Left ventricle myocardium inferior (tissue), 1 donor: ENCODE data around the gene ATXN1. TPM values are rescaled to one million over a fixed set of nuclear protein-coding genes. Genes with fewer than 3 reads are reported as not detected.
"Not testable (repeated sequence)": the region's sequence is repeated elsewhere in the genome, so short reads cannot be mapped to it uniquely, and the experiment has no call there.

ENCODE experiments used
- DNase-seq: peaks from one replicate; pipeline ENCODE4 v3.0.0-alpha.2; 2020
- H3K27ac ChIP-seq: fragments of 200-600 bp; replicated peaks from 2 replicates; pipeline ENCODE4 v1.8.0; 2021
- H3K27me3 ChIP-seq: fragments of 200-600 bp; 2 replicates; pipeline ENCODE4 v1.8.0; 2021; ENCODE audit warnings: low read depth
- H3K36me3 ChIP-seq: fragments of 200-600 bp; 2 replicates; pipeline ENCODE4 v1.8.0; 2021
- H3K4me1 ChIP-seq: fragments of 200-600 bp; 2 replicates; pipeline ENCODE4 v1.8.0; 2021
- H3K4me3 ChIP-seq: fragments of 200-600 bp; 2 replicates; pipeline ENCODE4 v1.8.0; 2021; ENCODE audit warnings: mild to moderate bottlenecking, moderate library complexity
- H3K9me3 ChIP-seq: fragments of 200-600 bp; replicated peaks from 2 replicates; pipeline ENCODE4 v1.8.0; 2021
- intact Hi-C: fragments of 100-400 bp; cut with micrococcal nuclease; formaldehyde crosslinking; loops from one replicate; pipeline ENCODE4 v1.11.0; 2022
- total RNA-seq: library from RNA; stranded (reverse); fragmentation: NEBNext Ultra II Directional; extraction: Animal tissue kit (Norgen Biotek cat#: 25700); gene quantifications from one replicate; pipeline ENCODE4 v1.2.1, GENCODE V29; 2021
- TF ChIP-seq, protein P1 (sequence below): fragments of 200-600 bp; IDR thresholded peaks from 2 replicates; pipeline ENCODE4 v1.8.0; 2021; ENCODE audit warnings: antibody characterized with exemption, mild to moderate bottlenecking, borderline replicate concordance
- donor health status: DM: no; HTN: yes; CAD: no; lungs with severe emphysema.

ATXN1 gene
- total RNA-seq, 1 donor from 2014 or later: 41.5 TPM

DNA sequence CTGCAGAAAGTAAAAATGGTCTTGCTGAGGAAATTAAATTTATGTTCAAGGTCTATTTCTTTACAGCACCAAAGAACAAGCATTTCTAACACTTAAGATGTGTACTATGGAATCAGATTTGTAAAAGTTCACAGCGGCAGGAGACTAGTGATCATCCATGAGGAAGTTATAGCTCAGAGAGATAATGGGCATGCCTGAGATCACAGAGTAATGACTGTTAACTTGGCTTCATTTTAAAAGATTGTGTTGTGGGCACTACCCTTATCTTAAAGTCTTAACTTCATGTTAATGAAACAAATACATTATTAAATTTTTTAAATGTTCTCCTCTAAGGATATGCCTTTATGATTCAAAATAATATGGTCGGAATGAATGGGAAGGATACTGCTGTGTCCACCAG, 354.3 kb downstream of the ATXN1 start:
- TF ChIP-seq, protein P1, sequence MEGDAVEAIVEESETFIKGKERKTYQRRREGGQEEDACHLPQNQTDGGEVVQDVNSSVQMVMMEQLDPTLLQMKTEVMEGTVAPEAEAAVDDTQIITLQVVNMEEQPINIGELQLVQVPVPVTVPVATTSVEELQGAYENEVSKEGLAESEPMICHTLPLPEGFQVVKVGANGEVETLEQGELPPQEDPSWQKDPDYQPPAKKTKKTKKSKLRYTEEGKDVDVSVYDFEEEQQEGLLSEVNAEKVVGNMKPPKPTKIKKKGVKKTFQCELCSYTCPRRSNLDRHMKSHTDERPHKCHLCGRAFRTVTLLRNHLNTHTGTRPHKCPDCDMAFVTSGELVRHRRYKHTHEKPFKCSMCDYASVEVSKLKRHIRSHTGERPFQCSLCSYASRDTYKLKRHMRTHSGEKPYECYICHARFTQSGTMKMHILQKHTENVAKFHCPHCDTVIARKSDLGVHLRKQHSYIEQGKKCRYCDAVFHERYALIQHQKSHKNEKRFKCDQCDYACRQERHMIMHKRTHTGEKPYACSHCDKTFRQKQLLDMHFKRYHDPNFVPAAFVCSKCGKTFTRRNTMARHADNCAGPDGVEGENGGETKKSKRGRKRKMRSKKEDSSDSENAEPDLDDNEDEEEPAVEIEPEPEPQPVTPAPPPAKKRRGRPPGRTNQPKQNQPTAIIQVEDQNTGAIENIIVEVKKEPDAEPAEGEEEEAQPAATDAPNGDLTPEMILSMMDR: no peak
- peaks cover 24% of the 10 kb centered on the region for H3K4me1 ChIP-seq
- no peak overlapping the region for H3K27ac ChIP-seq
- H3K36me3 ChIP-seq: no peaks in the 10 kb centered on the region
- no peak overlapping the region for H3K4me3 ChIP-seq
- no peaks in the 10 kb centered on the region for H3K27me3 ChIP-seq
- DNase-seq: no peak
- intact Hi-C loops: no loop called here
- H3K9me3 ChIP-seq: no peaks in the 10 kb centered on the region

DNA sequence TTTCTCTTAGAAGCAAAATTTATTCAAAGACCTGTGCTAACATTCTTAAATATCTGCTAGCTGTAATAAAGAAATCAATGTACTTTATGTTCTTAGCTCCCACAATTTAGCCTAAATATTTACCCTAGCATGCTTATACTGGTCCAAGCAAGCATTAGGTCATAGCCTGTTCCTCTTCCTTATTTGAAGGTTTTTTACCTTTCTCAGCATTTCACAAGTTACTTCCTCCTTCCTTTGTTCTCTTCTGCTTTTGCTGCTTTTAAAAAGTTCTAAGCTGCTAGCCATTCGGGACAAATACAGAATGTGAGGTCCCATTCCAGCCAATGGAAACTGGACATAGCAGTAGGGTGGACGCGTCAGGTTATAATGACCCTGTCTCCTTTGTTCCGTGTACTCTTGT, 354.7 kb downstream of the ATXN1 start:
- H3K4me3 ChIP-seq, intact Hi-C loops: not testable (repeated sequence)

DNA sequence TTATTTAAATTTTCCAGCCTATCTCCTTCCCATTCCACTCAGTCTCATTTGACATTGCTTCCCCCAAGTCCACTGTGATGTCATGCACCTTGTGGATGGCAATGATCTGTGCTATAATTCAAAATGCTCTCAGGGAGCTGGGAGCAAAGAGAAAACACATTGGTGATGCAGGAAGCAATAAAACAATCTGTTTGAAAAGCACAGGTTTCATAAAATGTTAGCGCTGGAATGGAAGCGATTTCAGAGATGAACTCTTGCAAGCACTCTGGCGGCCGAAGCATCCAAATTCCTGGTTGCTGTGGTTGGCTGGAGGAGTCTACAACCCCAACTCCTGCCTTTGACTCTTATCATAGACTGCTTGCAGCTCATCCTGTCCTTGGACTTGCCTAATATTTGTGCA, 355.9 kb downstream of the ATXN1 start:
- DNase-seq: no peak
- TF ChIP-seq, protein P1: no peak
- peaks cover 16% of the 10 kb centered on the region for H3K4me1 ChIP-seq
- no peaks in the 10 kb centered on the region for H3K9me3 ChIP-seq
- no peak overlapping the region for H3K27ac ChIP-seq
- H3K27me3 ChIP-seq: no peaks in the 10 kb centered on the region
- no peaks in the 10 kb centered on the region for H3K36me3 ChIP-seq
- intact Hi-C loops: no loop called here
- H3K4me3 ChIP-seq: no peak overlapping the region

More for the DNA sequence above, 354.7 kb downstream of the ATXN1 start:
- not testable (repeated sequence) for H3K36me3 ChIP-seq, DNase-seq, H3K9me3 ChIP-seq, H3K27me3 ChIP-seq, H3K27ac ChIP-seq
- H3K4me1 ChIP-seq: peaks cover 19% of the 10 kb centered on the region

DNA sequence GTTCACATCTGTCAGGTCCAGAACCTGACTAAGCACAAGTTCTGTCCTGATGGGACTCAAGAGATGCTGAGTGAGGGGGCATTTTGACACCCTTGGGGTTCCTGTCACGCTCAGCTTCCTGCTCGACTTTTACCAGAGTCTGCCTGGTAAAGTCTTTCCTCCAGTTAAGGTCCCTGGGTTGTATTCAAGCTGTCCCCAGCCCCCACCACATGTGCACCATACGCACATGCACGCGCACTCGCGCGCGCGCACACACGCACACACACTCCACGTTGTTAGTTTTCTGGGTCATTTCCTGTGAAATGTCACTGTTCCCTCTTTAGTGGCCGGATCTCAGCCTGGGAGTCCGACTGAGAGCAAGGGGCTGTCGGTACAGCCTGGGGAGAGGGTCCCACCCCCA, 356.8 kb downstream of the ATXN1 start:
- TF ChIP-seq, protein P1: no peak
- H3K27me3 ChIP-seq: no peaks in the 10 kb centered on the region
- H3K4me1 ChIP-seq: peaks cover 12% of the 10 kb centered on the region
- H3K4me3 ChIP-seq: no peak overlapping the region
- no peak overlapping the region for H3K27ac ChIP-seq
- DNase-seq: no peak
- H3K36me3 ChIP-seq: no peaks in the 10 kb centered on the region
- intact Hi-C loops: no loop called here
- no peaks in the 10 kb centered on the region for H3K9me3 ChIP-seq

DNA sequence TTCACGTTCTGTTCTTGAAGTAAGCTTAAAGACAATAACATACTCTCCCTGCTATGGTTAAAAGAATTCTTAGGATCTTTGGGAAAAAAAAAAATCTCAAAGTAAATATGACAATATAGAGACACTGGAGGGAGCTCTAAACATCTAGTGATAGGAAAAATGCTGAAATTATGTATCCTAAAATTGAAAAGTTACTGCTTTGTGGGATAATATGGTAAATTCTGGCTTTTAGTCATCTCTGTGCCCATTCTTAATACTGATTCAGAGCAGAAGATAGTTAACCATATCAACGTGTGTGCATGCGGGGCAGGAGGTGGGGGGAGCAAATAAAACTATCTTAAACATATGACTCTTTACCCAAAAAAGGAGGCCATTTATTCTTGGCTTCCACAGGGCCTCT, 357.4 kb downstream of the ATXN1 start:
- TF ChIP-seq, protein P1: no peak
- Histone ChIP-seq H3K4me3 (no peak overlapping the region), H3K27me3 (no peaks in the 10 kb centered on the region), H3K36me3 (no peaks in the 10 kb centered on the region), H3K27ac (no peak overlapping the region), H3K4me1 (peaks cover 15% of the 10 kb centered on the region), H3K9me3 (no peaks in the 10 kb centered on the region)
- intact Hi-C loops: no loop called here
- no peak for DNase-seq

DNA sequence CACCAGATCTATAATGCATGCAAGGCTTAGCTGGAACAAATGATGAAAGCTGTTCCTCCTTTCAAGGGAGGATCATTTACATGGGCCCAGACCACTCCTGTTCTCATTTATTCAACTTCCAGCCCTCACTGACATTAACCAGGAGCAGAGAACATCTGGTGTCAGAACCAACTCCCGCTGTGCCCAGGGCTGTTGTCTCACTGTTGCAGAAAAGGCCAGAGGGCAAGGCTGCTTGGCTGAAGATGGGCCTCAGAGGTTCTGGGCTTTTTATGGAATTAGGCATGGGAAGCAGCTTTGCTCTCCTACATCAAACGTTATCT, 358.7 kb downstream of the ATXN1 start:
- Histone ChIP-seq H3K36me3 (no peaks in the 10 kb centered on the region), H3K9me3 (no peaks in the 10 kb centered on the region), H3K4me3 (no peak overlapping the region), H3K27me3 (no peaks in the 10 kb centered on the region), H3K27ac (no peak overlapping the region), H3K4me1 (peaks cover 15% of the 10 kb centered on the region)
- no peak for DNase-seq
- intact Hi-C loops: no loop called here
- TF ChIP-seq, protein P1: no peak
